Transverse colon (tissue), 4 donors: Measurements from ENCODE around the gene MCM3. TPM values are rescaled to one million over a fixed set of nuclear protein-coding genes. Genes with fewer than 3 reads are reported as not detected.
A peak's percentile ranks its signal among the peaks of the same experiment; 100 is the strongest.

Experiments
- DNase-seq: peaks from one replicate; pipeline ENCODE4 v3.0.0-alpha.2; 2019
- H3K27ac ChIP-seq, 4 donors: fragments of 200-600 bp; sonication (generic); 2 replicates each; pipeline ENCODE4 v1.5.1; 2016 to 2018; ENCODE audit warnings: inconsistent platforms in 4 of 4
- H3K27me3 ChIP-seq: fragments of 200-600 bp; sonication (generic); 2 replicates; pipeline ENCODE4 v1.5.1; 2017; ENCODE audit warnings: inconsistent platforms
- H3K36me3 ChIP-seq, 4 donors: fragments of 200-600 bp; sonication (generic); 2 replicates each; pipeline ENCODE4 v1.5.1; 2017 to 2019; ENCODE audit warnings: inconsistent platforms in 4 of 4
- H3K4me1 ChIP-seq, 4 donors: fragments of 200-600 bp; sonication (generic); 2 replicates each; pipeline ENCODE4 v1.5.1; 2017 to 2020; ENCODE audit warnings: inconsistent platforms in 4 of 4
- H3K4me3 ChIP-seq, 4 donors: fragments of 200-600 bp; sonication (generic); 1 replicate in 1 of 4; 2 replicates in 3 of 4; pipeline versions ENCODE4 v1.5.1 to v1.6.1; 2017 to 2019; ENCODE audit warnings: inconsistent platforms in 4 of 4
- H3K9me3 ChIP-seq, 2 donors: fragments of 200-600 bp; sonication (generic); 2 replicates each; pipeline ENCODE4 v1.5.1; 2017 to 2019; ENCODE audit warnings: inconsistent platforms in 2 of 2
- CTCF ChIP-seq, 5 experiments: fragments of 200-600 bp in 3 of 5; fragments of 450-650 bp in 2 of 5; sonication (generic) in 3 of 5; IDR thresholded peaks; 1 replicate in 2 of 5; 2 replicates in 3 of 5; pipeline ENCODE4 v1.5.1; 2016 to 2017; ENCODE audit warnings: antibody characterized with exemption in 5 of 5, inconsistent platforms in 3 of 5, mild to moderate bottlenecking in 2 of 5, moderate library complexity in 1 of 5
- EP300 ChIP-seq: sonication (generic); formaldehyde crosslinking; IDR thresholded peaks from one replicate; pipeline ENCODE4 v1.6.1; 2017; ENCODE audit warnings: antibody characterized with exemption, low read depth
- POLR2A ChIP-seq: fragments of 450-650 bp; IDR thresholded peaks from one replicate; pipeline ENCODE4 v1.6.1; 2016; ENCODE audit warnings: antibody characterized with exemption, mild to moderate bottlenecking, moderate library complexity
- POLR2AphosphoS5 ChIP-seq, 3 donors: sonication (generic); formaldehyde crosslinking; IDR thresholded peaks; one replicate each; pipeline ENCODE4 v1.6.1; 2016; ENCODE audit warnings: antibody characterized with exemption in 3 of 3
- WGBS, 2 donors: methylation state at CpG; one replicate each; pipeline ENCODE4 v1.1.5; 2018; ENCODE audit warnings: low coverage in 1 of 2; 5-methylcytosine and 5-hydroxymethylcytosine counted together
- in situ Hi-C, 4 donors: fragments of 200-750 bp; cut with MboI; loops; one replicate each; pipeline versions ENCODE4 v1.15.0 to v1.15.1; 2017; ENCODE audit warnings: low sequenced_read_pairs in 3 of 4, low pct_ligation_motif_present in 1 of 4, low pct_unique_long_range_greater_than_20kb in 1 of 4
- intact Hi-C: fragments of 100-400 bp; cut with DNase I; formaldehyde crosslinking; loops from one replicate; pipeline ENCODE4 v1.15.1; 2023; ENCODE audit warnings: low total_unique reads
- total RNA-seq, 4 donors: library from RNA; depleted of rRNA; stranded (reverse); fragments of >200 nt; gene quantifications; one replicate each; pipeline ENCODE4 v1.1.0, GENCODE V29; 2016

Gene MCM3
- total RNA-seq, 4 donors from 2014 or later, result 13.5 to 27.3 (median 24.2) TPM

- no peak for TF ChIP-seq CTCF (IDR thresholded peaks at IDR 0.05)
- TF ChIP-seq EP300, result no peak
- TF ChIP-seq POLR2AphosphoS5 (IDR thresholded peaks at IDR 0.05), result no peak
- no peak for TF ChIP-seq POLR2A
- WGBS, 2 donors, result 42 to 50% methylated on average over 2 of the region's 2 CpGs
These were observed 44.2 kb upstream of the MCM3 start for GRCh38 chr6:52328729-52329128.

GRCh38 chr6:52328303-52328662 is 43.7 kb upstream of the MCM3 start:
- Histone ChIP-seq H3K27ac (peak overlapping the region; percentile 83 to 88 (median 84)), H3K36me3 (no peaks in the 10 kb centered on the region), H3K27me3 (no peaks in the 10 kb centered on the region), H3K9me3 (no peaks in the 10 kb centered on the region), H3K4me3 (no peak overlapping the region), H3K4me1 (peaks cover 5 to 68% (median 45%) of the 10 kb centered on the region in 4 donors)
- in situ Hi-C loops, result no loop called here
- WGBS, 2 donors, result 55 to 66% methylated on average over 2 of the region's 2 CpGs
- TF ChIP-seq EP300 (no peak), CTCF (IDR thresholded peaks at IDR 0.05) (no peak), POLR2AphosphoS5 (IDR thresholded peaks at IDR 0.05) (peak in 1 of 3 donors; percentile 42), POLR2A (peak; percentile 13)
- DNase-seq, result peak; percentile 68
- intact Hi-C loops, result no loop called here

More at GRCh38 chr6:52328729-52329128, 44.2 kb upstream of the MCM3 start:
- H3K27ac ChIP-seq, result peak overlapping the region; percentile 83 to 88 (median 84)
- no peak for DNase-seq
- H3K9me3 ChIP-seq, result no peaks in the 10 kb centered on the region
- intact Hi-C loops (no loop called here), in situ Hi-C loops (no loop called here)
- H3K27me3 ChIP-seq, result no peaks in the 10 kb centered on the region
- H3K36me3 ChIP-seq, result no peaks in the 10 kb centered on the region
- H3K4me3 ChIP-seq, result no peak overlapping the region
- H3K4me1 ChIP-seq, result peaks cover 5 to 71% (median 47%) of the 10 kb centered on the region in 4 donors

GRCh38 chr6:52326540-52327364 is 42.2 kb upstream of the MCM3 start:
- TF ChIP-seq POLR2AphosphoS5 (IDR thresholded peaks at IDR 0.05) (no peak), CTCF (IDR thresholded peaks at IDR 0.05) (no peak), EP300 (no peak), POLR2A (no peak)
- H3K36me3 ChIP-seq, result no peaks in the 10 kb centered on the region
- intact Hi-C loops (no loop called here), in situ Hi-C loops (no loop called here)
- WGBS, 2 donors, result 84 to 87% methylated on average over 3 of the region's 3 CpGs
- H3K27me3 ChIP-seq, result no peaks in the 10 kb centered on the region
- peak overlapping the region; percentile 83 to 88 (median 84) for H3K27ac ChIP-seq
- H3K4me3 ChIP-seq, result no peak overlapping the region
- no peak for DNase-seq
- no peaks in the 10 kb centered on the region for H3K9me3 ChIP-seq
- H3K4me1 ChIP-seq, result peaks cover 5 to 64% (median 42%) of the 10 kb centered on the region in 4 donors

- in situ Hi-C loops, result no loop called here
- WGBS, 2 donors, result 54 to 78% methylated on average over 5 to 14 of the region's 14 CpGs
- peaks cover 5 to 62% (median 38%) of the 10 kb centered on the region in 4 donors for H3K4me1 ChIP-seq
- H3K4me3 ChIP-seq, result peak overlapping the region in 1 of 4 donors; percentile 8
- peak in 2 of 3 donors; percentile 45 to 61 for TF ChIP-seq POLR2AphosphoS5 (IDR thresholded peaks at IDR 0.05)
- TF ChIP-seq CTCF (IDR thresholded peaks at IDR 0.05), result no peak
- H3K9me3 ChIP-seq, result no peaks in the 10 kb centered on the region
- H3K36me3 ChIP-seq, result no peaks in the 10 kb centered on the region
- intact Hi-C loops, result no loop called here
- H3K27me3 ChIP-seq, result no peaks in the 10 kb centered on the region
- H3K27ac ChIP-seq, result peak overlapping the region; percentile 83 to 88 (median 84)
- peak; percentile 61 for DNase-seq
These were observed 41.3 kb upstream of the MCM3 start for GRCh38 chr6:52325695-52326471.
